Smooth muscle cell (in vitro differentiated cells): ENCODE data around the gene HOXA11. TPM values are rescaled to one million over a fixed set of nuclear protein-coding genes. Genes with fewer than 3 reads are reported as not detected.

ENCODE experiments used
- DNase-seq: peaks from one replicate; lab custom pipeline; 2025; ENCODE audit not compliant: unreplicated experiment; lab: John Stamatoyannopoulos, UW
- H2AFZ ChIP-seq: fragments of 200-600 bp; sonication (generic); 2 replicates; pipeline ENCODE4 v1.6.0; 2016; ENCODE audit warnings: antibody characterized with exemption, low read depth, mild to moderate bottlenecking
- H3F3A ChIP-seq: fragments of 200-600 bp; sonication (generic); 2 replicates; pipeline ENCODE4 v1.6.0; 2017; ENCODE audit warnings: antibody characterized with exemption, low read depth
- H3K27ac ChIP-seq: fragments of 200-600 bp; sonication (generic); 2 replicates; pipeline ENCODE4 v1.5.1; 2016; ENCODE audit warnings: low read depth, mild to moderate bottlenecking
- H3K27me3 ChIP-seq: fragments of 200-600 bp; sonication (generic); 2 replicates; pipeline ENCODE4 v1.6.1; 2016; ENCODE audit warnings: low read depth, mild to moderate bottlenecking
- H3K36me3 ChIP-seq: fragments of 200-600 bp; sonication (generic); 2 replicates; pipeline ENCODE4 v1.5.1; 2016; ENCODE audit warnings: low read depth
- H3K4me1 ChIP-seq: fragments of 200-600 bp; sonication (generic); 2 replicates; pipeline ENCODE4 v1.5.1; 2016; ENCODE audit warnings: low read depth
- H3K4me2 ChIP-seq: fragments of 200-600 bp; sonication (generic); 2 replicates; pipeline ENCODE4 v1.6.0; 2016; ENCODE audit warnings: mild to moderate bottlenecking
- H3K4me3 ChIP-seq: fragments of 200-600 bp; sonication (generic); 2 replicates; pipeline ENCODE4 v1.5.1; 2016; ENCODE audit warnings: mild to moderate bottlenecking
- H3K79me2 ChIP-seq: fragments of 200-600 bp; sonication (generic); 2 replicates; pipeline ENCODE4 v1.6.0; 2016; ENCODE audit warnings: low read depth, mild to moderate bottlenecking
- H3K9ac ChIP-seq: fragments of 200-600 bp; sonication (generic); 2 replicates; pipeline ENCODE4 v1.6.0; 2016; ENCODE audit warnings: low read depth
- H3K9me3 ChIP-seq: fragments of 200-600 bp; sonication (generic); replicated peaks from 2 replicates; pipeline ENCODE4 v1.5.1; 2016; ENCODE audit warnings: low read depth
- H4K20me1 ChIP-seq: fragments of 200-600 bp; sonication (generic); 2 replicates; pipeline ENCODE4 v1.6.0; 2016; ENCODE audit warnings: low read depth
- WGBS: methylation state at CpG from one replicate; pipeline ENCODE4 v1.1.7; 2016; ENCODE audit warnings: low lambda C conversion rate; 5-methylcytosine and 5-hydroxymethylcytosine counted together
- polyA plus RNA-seq: library from polyadenylated mRNA; unstranded; fragments of >200 nt; fragmentation: Nextera tagmentation; extraction: Ambion mirVana; gene quantifications from 2 replicates; pipeline ENCODE4 v1.2.1, GENCODE V29; 2016
- total RNA-seq: library from RNA; depleted of rRNA; stranded (reverse); fragments of >200 nt; gene quantifications from 2 replicates; pipeline ENCODE4 v1.2.3, GENCODE V29; 2014
- TF ChIP-seq, protein P1 (sequence below): fragments of 200-600 bp; sonication (generic); IDR thresholded peaks from 2 replicates; pipeline ENCODE4 v1.5.1; 2017; ENCODE audit warnings: borderline replicate concordance, mild to moderate bottlenecking, antibody characterized with exemption; ENCODE audit not compliant: insufficient read depth, poor library complexity, severe bottlenecking

The HOXA11 gene
- total and polyA plus RNA-seq, 2 experiments from 2014 or later: 20.3 to 27.7 TPM

DNA sequence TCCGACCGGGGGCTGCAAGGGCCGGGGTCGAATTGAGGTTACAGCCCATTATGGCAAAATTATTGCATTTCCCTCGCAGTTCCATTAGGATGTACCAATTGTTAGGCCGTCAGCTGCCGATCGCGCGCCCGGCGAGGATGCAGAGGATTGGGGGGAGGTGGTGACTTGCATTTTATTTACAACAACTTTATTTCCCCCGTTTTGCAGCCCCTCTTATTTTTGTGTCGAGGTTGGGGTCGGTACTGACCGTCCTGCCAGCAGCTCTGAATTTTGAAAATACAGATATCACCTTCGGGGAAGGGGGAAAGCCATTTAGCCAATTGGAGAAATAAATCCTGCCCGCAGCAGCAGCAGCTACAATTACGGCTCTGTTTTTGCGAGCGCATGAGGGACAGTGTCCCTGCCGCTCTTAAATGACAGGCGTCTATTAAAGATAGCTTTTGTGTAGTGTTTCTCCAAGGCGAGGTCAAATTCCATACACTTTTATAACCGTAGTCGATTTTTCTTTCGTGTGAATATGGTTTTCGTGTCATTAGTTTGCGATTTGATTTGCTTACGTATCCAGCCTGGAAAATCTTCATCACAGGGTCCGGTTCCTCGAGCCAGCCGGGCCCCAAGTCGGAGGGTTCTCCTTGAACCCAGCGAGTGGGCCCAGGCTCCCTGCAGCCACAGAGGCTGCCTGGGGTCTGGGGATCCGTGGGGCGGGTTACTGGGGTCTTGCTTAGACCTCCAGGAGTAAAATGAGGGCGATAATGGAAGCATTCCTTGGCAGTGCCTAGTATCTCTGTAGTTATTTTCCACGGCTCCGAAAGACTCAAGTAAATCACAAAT, 40.9 kb downstream of the HOXA11 start:
- Histone ChIP-seq H3K9ac (no peak overlapping the region), H3K4me2 (peak overlapping the region; percentile 90), H3K9me3 (no peaks in the 10 kb centered on the region), H3F3A (no peaks in the 10 kb centered on the region), H3K27ac (no peak overlapping the region), H3K27me3 (peaks cover 100% of the 10 kb centered on the region), H3K4me3 (peak overlapping the region; percentile 54), H4K20me1 (no peaks in the 10 kb centered on the region), H2AFZ (no peak overlapping the region), H3K36me3 (no peaks in the 10 kb centered on the region), H3K79me2 (no peaks in the 10 kb centered on the region), H3K4me1 (peaks cover 7% of the 10 kb centered on the region)
- DNase-seq: no peak
- 39% methylated on average over 40 of the region's 40 CpGs for WGBS
- TF ChIP-seq, protein P1, sequence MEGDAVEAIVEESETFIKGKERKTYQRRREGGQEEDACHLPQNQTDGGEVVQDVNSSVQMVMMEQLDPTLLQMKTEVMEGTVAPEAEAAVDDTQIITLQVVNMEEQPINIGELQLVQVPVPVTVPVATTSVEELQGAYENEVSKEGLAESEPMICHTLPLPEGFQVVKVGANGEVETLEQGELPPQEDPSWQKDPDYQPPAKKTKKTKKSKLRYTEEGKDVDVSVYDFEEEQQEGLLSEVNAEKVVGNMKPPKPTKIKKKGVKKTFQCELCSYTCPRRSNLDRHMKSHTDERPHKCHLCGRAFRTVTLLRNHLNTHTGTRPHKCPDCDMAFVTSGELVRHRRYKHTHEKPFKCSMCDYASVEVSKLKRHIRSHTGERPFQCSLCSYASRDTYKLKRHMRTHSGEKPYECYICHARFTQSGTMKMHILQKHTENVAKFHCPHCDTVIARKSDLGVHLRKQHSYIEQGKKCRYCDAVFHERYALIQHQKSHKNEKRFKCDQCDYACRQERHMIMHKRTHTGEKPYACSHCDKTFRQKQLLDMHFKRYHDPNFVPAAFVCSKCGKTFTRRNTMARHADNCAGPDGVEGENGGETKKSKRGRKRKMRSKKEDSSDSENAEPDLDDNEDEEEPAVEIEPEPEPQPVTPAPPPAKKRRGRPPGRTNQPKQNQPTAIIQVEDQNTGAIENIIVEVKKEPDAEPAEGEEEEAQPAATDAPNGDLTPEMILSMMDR: no peak

DNA sequence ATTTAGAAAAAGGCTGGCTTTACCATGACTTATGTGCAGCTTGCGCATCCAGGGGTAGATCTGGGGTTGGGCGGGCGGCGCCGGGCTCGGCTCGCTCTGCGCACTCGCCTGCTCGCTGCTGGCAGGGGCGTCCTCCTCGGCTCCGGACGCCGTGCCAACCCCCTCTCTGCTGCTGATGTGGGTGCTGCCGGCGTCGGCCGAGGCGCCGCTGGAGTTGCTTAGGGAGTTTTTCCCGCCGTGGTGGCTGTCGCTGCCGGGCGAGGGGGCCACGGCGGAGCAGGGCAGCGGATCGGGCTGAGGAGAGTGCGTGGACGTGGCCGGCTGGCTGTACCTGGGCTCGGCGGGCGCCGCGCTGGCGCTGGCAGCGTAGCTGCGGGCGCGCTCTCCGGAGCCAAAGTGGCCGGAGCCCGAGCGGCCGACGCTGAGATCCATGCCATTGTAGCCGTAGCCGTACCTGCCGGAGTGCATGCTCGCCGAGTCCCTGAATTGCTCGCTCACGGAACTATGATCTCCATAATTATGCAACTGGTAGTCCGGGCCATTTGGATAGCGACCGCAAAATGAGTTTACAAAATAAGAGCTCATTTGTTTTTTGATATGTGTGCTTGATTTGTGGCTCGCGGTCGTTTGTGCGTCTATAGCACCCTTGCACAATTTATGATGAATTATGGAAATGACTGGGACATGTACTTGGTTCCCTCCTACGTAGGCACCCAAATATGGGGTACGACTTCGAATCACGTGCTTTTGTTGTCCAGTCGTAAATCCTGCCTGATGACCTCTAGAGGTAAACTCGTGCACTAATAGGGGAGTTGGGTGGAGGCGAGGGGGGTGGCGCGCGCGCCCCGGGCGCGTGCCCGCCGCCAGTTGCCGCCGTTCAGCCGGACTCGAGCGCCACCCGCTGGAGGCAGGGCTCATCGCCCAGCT, 41.7 kb downstream of the HOXA11 start, which contains the start of gene HOXA5:
Gene HOXA5 (minus strand): TSS at position 659 of the 927 bp plus-strand sequence. CDS start 74 bp downstream, at position 585.
- Histone ChIP-seq H3K4me1 (peaks cover 7% of the 10 kb centered on the region), H3K79me2 (no peaks in the 10 kb centered on the region), H4K20me1 (no peaks in the 10 kb centered on the region), H3K27ac (no peak within 1 kb of the TSS), H3K9me3 (no peaks in the 10 kb centered on the region), H3K4me2 (peak within 1 kb of the TSS; percentile 90), H3F3A (no peaks in the 10 kb centered on the region), H2AFZ (peak within 1 kb of the TSS; percentile 81), H3K27me3 (peaks cover 100% of the 10 kb centered on the region), H3K36me3 (no peaks in the 10 kb centered on the region), H3K9ac (no peak within 1 kb of the TSS), H3K4me3 (peak within 1 kb of the TSS; percentile 54)
- no peak for DNase-seq
- TF ChIP-seq, protein P1: peak; percentile 60
- WGBS: 2% methylated on average over 80 of the region's 86 CpGs

DNA sequence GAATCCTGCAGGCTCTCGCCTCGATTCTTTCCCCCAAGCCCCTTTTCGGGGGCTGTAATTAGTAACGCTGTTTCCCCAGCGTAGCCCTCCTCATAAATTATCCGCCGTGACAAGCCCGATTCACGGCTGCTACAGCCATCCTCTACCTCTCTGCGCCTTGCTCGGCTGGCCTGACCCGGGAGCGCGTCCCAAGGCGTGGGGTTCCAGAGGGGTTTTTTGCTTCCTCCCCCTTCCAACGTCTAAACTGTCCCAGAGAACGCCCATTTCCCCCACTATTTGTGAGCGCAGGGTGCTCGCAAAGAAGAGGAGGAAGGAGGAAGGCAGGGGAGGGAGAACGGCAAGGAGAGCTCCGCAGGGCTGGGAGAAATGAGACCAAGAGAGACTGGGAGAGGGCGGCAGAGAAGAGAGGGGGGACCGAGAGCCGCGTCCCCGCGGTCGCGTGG, 42.4 kb downstream of the HOXA11 start:
- TF ChIP-seq, protein P1: no peak
- H3K27me3 ChIP-seq: peaks cover 100% of the 10 kb centered on the region
- no peaks in the 10 kb centered on the region for H3F3A ChIP-seq
- H3K36me3 ChIP-seq: no peaks in the 10 kb centered on the region
- no peak for DNase-seq
- 3% methylated on average over 28 of the region's 29 CpGs for WGBS
- H2AFZ ChIP-seq: no peak overlapping the region
- H3K4me3 ChIP-seq: peak overlapping the region; percentile 54
- peak overlapping the region; percentile 90 for H3K4me2 ChIP-seq
- no peak overlapping the region for H3K9ac ChIP-seq
- no peak overlapping the region for H3K27ac ChIP-seq
- no peaks in the 10 kb centered on the region for H4K20me1 ChIP-seq
- no peaks in the 10 kb centered on the region for H3K79me2 ChIP-seq
- H3K9me3 ChIP-seq: no peaks in the 10 kb centered on the region
- H3K4me1 ChIP-seq: peaks cover 7% of the 10 kb centered on the region
